ENCODE data around the gene GPR143.
"Not testable (repeated sequence)": the region's sequence is repeated elsewhere in the genome, so short reads cannot be mapped to it uniquely, and the experiment has no call there.

DNA sequence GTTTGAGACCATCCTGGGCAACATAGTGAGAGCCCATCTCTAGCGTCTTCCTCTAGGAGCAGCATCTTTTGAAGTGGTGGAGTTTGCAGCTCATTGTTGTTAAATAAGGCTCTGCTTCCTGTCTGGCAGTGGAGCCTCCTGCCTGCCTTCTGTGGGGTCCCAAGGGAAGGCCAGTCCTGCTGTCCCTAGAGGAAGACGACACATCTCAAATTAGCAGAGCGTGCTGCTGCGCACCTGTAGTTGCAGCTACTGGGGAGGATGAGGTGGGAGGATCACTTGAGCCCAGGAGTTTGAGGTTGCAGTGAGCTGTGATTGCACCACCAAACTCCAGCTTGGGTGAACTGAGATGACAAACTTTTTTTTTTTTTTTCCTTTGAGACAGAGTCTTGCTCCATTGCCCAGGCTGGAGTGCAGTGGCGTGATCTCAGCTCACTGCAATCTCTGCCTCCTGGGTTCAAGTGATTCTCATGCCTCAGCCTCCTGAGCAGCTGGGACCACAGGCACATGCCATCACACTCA lies 2.7 kb upstream of the GPR143 start:
- TF ChIP-seq, protein P1, sequence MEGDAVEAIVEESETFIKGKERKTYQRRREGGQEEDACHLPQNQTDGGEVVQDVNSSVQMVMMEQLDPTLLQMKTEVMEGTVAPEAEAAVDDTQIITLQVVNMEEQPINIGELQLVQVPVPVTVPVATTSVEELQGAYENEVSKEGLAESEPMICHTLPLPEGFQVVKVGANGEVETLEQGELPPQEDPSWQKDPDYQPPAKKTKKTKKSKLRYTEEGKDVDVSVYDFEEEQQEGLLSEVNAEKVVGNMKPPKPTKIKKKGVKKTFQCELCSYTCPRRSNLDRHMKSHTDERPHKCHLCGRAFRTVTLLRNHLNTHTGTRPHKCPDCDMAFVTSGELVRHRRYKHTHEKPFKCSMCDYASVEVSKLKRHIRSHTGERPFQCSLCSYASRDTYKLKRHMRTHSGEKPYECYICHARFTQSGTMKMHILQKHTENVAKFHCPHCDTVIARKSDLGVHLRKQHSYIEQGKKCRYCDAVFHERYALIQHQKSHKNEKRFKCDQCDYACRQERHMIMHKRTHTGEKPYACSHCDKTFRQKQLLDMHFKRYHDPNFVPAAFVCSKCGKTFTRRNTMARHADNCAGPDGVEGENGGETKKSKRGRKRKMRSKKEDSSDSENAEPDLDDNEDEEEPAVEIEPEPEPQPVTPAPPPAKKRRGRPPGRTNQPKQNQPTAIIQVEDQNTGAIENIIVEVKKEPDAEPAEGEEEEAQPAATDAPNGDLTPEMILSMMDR (IDR thresholded peaks at IDR 0.05) = not testable (repeated sequence)
- not testable (repeated sequence) for TF ChIP-seq POLR2A (IDR thresholded peaks at IDR 0.05)
